DND-41 (cell line): ENCODE data around the gene POR.

Experiments
- ATAC-seq: fragments of 200-7000 bp; cut with Tn5 transposase; 3 replicates; pipeline ENCODE4 v1.9.1; 2021; ENCODE audit warnings: low read depth; ENCODE audit not compliant: insufficient read depth
- DNase-seq: peaks from one replicate; pipeline ENCODE4 v3.0.0-alpha.2; 2020
- H2AFZ ChIP-seq: 2 replicates; pipeline ENCODE4 v1.6.0; 2012; ENCODE audit warnings: low read depth, low read length
- H3K27ac ChIP-seq: 2 replicates; pipeline ENCODE4 v1.5.1; 2012; ENCODE audit warnings: low read length, inconsistent platforms
- H3K27me3 ChIP-seq: fragments of 200-600 bp; sonication (generic); 2 replicates; pipeline ENCODE4 v1.6.0; 2012; ENCODE audit warnings: low read length, mild to moderate bottlenecking, inconsistent platforms; ENCODE audit not compliant: insufficient read depth, poor library complexity
- H3K36me3 ChIP-seq: 2 replicates; pipeline ENCODE4 v1.5.1; 2012; ENCODE audit warnings: low read length, inconsistent platforms; ENCODE audit not compliant: insufficient read depth
- H3K4me1 ChIP-seq: 2 replicates; pipeline ENCODE4 v1.5.1; 2012; ENCODE audit warnings: mild to moderate bottlenecking, low read length; ENCODE audit not compliant: insufficient read depth
- H3K4me2 ChIP-seq: 2 replicates; pipeline ENCODE4 v1.6.0; 2012; ENCODE audit warnings: mild to moderate bottlenecking, moderate library complexity, low read length, inconsistent platforms; ENCODE audit not compliant: insufficient read depth
- H3K4me3 ChIP-seq, 2 experiments: fragments of 200-600 bp in 1 of 2; shearing (Covaris generic) in 1 of 2; 2 replicates each; pipeline ENCODE4 v1.5.1; 2012 to 2016; ENCODE audit warnings: inconsistent platforms in 2 of 2, low read length in 2 of 2, mild to moderate bottlenecking in 2 of 2, low read depth in 1 of 2, moderate library complexity in 1 of 2
- H3K79me2 ChIP-seq: 2 replicates; pipeline ENCODE4 v1.6.0; 2012; ENCODE audit warnings: low read length, inconsistent platforms; ENCODE audit not compliant: insufficient read depth
- H3K9ac ChIP-seq: 2 replicates; pipeline ENCODE4 v1.6.0; 2012; ENCODE audit warnings: low read depth, mild to moderate bottlenecking, inconsistent platforms, low read length, moderate library complexity
- H3K9me3 ChIP-seq: 2 replicates; pipeline ENCODE4 v1.5.1; 2012; ENCODE audit warnings: low read length, moderate library complexity, mild to moderate bottlenecking, inconsistent platforms; ENCODE audit not compliant: insufficient read depth, severe bottlenecking
- H4K20me1 ChIP-seq: 2 replicates; pipeline ENCODE4 v1.6.0; 2012; ENCODE audit warnings: low read length; ENCODE audit not compliant: insufficient read depth
- CTCF ChIP-seq: IDR thresholded peaks from 2 replicates; pipeline ENCODE4 v1.5.1; 2012; ENCODE audit warnings: borderline replicate concordance, low read length, moderate library complexity, mild to moderate bottlenecking; ENCODE audit not compliant: poor library complexity, severe bottlenecking; ENCODE audit errors: extremely low read depth
- EZH2 ChIP-seq: IDR thresholded peaks from 3 replicates; pipeline ENCODE4 v1.6.1; 2012; ENCODE audit warnings: borderline replicate concordance, low read depth, mild to moderate bottlenecking, moderate library complexity, low read length, inconsistent platforms; ENCODE audit not compliant: severe bottlenecking

Gene POR

DNA sequence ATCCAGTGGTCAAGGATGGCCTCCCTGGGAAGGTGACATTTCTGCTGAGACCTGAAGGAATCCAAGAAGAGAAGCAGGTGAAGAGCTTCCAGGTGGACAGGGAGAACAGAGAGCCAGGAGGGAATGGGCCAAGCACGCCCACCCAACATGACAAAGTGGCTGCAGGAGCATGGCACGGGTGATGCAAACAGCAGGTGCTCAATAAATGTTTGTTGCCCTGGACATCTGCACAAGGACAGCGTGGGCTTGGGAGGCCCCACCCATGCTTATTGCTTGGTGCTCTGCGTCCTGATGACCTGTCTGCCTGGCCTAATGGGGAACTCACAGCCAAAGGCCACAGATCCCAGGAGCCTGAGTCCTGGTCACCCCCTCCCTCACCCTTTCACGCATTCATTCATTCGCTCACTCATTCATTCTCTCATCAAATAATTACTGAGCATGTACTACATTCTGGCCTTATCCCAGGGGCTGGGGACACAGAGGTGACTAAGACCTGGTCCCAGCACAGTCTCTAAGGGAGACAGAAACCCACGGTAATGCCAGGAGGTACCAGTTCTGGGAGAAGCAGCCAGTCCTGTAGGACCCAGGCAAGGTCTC lies 23.0 kb upstream of the POR start:
- TF ChIP-seq CTCF: no peak
- no peak for TF ChIP-seq EZH2
- H3K79me2 ChIP-seq: no peaks in the 10 kb centered on the region
- no peaks in the 10 kb centered on the region for H3K27me3 ChIP-seq
- no peak overlapping the region for H3K4me3 ChIP-seq
- H3K4me2 ChIP-seq: no peak overlapping the region
- H3K4me1 ChIP-seq: no peaks in the 10 kb centered on the region
- peaks cover 16% of the 10 kb centered on the region for H3K36me3 ChIP-seq
- ATAC-seq (no peak), DNase-seq (no peak)
- no peak overlapping the region for H2AFZ ChIP-seq
- H3K27ac ChIP-seq: no peak overlapping the region
- no peak overlapping the region for H3K9ac ChIP-seq
- H3K9me3 ChIP-seq: no peaks in the 10 kb centered on the region
- H4K20me1 ChIP-seq: peaks cover 21% of the 10 kb centered on the region

- Histone ChIP-seq H3K27me3 (no peaks in the 10 kb centered on the region), H3K9me3 (no peaks in the 10 kb centered on the region), H3K27ac (no peak overlapping the region), H3K4me2 (no peak overlapping the region), H3K4me3 (no peak overlapping the region), H2AFZ (no peak overlapping the region), H4K20me1 (peaks cover 17% of the 10 kb centered on the region), H3K4me1 (no peaks in the 10 kb centered on the region), H3K36me3 (peaks cover 12% of the 10 kb centered on the region), H3K79me2 (no peaks in the 10 kb centered on the region), H3K9ac (no peak overlapping the region)
- ATAC-seq (no peak), DNase-seq (no peak)
- TF ChIP-seq EZH2: no peak
These were observed 22.2 kb upstream of the POR start for GRCh38 chr7:75892634-75893272.

DNA sequence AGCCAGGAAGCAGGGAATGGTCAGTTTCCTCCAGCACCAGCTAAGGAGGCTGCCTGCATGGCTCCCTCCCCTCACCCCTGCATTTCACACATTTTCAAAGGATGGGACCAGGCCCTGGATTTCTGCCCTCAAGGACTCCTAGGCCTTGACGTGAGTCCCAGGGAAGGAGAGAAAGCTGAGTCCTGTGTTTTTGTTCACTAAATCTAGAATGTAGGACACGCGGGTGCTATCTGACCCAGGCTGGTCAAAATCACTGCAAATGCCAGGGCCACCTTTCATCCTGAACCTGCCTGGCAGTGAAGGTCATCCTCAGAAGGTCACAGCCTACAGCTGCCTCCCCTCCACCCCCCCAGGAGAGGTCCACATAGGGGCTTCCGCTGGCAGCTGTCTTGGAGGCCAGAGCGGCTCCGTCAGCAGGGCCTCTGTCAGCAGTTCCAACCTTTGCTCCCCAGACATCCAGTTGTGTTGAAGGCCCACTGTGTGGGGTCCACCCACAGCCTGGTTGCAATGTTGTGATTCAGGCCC lies 18.1 kb upstream of the POR start:
- Histone ChIP-seq H3K4me2 (no peak overlapping the region), H3K4me1 (no peaks in the 10 kb centered on the region), H4K20me1 (peaks cover 3% of the 10 kb centered on the region; the same call in 1 of the 2 replicates), H2AFZ (no peak overlapping the region), H3K9me3 (no peaks in the 10 kb centered on the region), H3K4me3 (no peak overlapping the region), H3K27ac (no peak overlapping the region), H3K9ac (no peak overlapping the region), H3K36me3 (no peaks in the 10 kb centered on the region), H3K79me2 (no peaks in the 10 kb centered on the region), H3K27me3 (no peaks in the 10 kb centered on the region)
- ATAC-seq (no peak), DNase-seq (no peak)
- TF ChIP-seq EZH2: no peak
- TF ChIP-seq CTCF: no peak

DNA sequence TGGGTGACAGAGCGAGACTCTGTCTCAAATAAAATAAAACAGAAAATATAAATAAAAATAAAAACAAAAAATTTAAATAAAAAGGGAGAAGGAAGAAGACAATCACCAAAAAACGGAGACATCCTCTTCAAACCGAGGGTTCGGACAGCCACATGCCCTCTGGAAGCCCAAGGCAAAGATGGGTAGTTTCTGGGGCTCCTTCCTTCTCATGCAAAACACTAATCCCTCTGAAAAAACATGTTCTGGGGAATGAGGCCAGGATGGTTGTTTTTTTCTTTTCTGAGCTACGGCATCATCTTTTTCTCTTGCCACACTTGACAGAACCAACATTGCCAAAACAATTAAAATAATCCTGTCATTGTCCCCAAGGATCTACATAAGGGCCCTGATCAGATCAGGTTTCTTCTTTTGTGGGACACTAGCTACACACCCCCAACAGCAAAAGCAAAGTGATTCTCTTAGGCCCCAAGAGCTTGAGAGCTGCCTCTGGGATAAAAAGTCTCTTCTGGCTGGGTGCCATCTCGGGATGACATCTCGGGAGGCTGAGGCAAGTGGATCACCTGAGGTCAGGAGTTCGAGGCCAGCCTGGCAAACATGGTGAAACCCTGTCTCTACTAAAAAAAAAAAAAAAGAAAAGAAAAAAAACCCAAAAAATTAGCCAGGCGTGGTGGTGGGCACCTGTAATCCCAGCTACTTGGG lies 14.2 kb upstream of the POR start:
- no peaks in the 10 kb centered on the region for H3K4me1 ChIP-seq
- no peak overlapping the region for H3K4me2 ChIP-seq
- H4K20me1 ChIP-seq: peaks cover 3% of the 10 kb centered on the region
- H3K27me3 ChIP-seq: no peaks in the 10 kb centered on the region
- no peaks in the 10 kb centered on the region for H3K36me3 ChIP-seq
- no peak overlapping the region for H3K4me3 ChIP-seq
- H3K27ac ChIP-seq: no peak overlapping the region
- no peak for ATAC-seq
- H3K79me2 ChIP-seq: no peaks in the 10 kb centered on the region
- no peaks in the 10 kb centered on the region for H3K9me3 ChIP-seq
- no peak for DNase-seq
- no peak overlapping the region for H3K9ac ChIP-seq
- TF ChIP-seq EZH2: no peak
- TF ChIP-seq CTCF: no peak
- H2AFZ ChIP-seq: no peak overlapping the region
